Suppressor macrophage treated with lipopolysaccharide for 1 hour (primary cell): Measurements from ENCODE around the gene RHBDF1.
A peak's percentile ranks its signal among the peaks of the same experiment; 100 is the strongest.

ENCODE experiments used
- DNase-seq, 3 donors: peaks; one replicate each; pipeline ENCODE4 v3.0.0-alpha.2; 2020 to 2022

Gene RHBDF1, protein sequence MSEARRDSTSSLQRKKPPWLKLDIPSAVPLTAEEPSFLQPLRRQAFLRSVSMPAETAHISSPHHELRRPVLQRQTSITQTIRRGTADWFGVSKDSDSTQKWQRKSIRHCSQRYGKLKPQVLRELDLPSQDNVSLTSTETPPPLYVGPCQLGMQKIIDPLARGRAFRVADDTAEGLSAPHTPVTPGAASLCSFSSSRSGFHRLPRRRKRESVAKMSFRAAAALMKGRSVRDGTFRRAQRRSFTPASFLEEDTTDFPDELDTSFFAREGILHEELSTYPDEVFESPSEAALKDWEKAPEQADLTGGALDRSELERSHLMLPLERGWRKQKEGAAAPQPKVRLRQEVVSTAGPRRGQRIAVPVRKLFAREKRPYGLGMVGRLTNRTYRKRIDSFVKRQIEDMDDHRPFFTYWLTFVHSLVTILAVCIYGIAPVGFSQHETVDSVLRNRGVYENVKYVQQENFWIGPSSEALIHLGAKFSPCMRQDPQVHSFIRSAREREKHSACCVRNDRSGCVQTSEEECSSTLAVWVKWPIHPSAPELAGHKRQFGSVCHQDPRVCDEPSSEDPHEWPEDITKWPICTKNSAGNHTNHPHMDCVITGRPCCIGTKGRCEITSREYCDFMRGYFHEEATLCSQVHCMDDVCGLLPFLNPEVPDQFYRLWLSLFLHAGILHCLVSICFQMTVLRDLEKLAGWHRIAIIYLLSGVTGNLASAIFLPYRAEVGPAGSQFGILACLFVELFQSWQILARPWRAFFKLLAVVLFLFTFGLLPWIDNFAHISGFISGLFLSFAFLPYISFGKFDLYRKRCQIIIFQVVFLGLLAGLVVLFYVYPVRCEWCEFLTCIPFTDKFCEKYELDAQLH

DNA sequence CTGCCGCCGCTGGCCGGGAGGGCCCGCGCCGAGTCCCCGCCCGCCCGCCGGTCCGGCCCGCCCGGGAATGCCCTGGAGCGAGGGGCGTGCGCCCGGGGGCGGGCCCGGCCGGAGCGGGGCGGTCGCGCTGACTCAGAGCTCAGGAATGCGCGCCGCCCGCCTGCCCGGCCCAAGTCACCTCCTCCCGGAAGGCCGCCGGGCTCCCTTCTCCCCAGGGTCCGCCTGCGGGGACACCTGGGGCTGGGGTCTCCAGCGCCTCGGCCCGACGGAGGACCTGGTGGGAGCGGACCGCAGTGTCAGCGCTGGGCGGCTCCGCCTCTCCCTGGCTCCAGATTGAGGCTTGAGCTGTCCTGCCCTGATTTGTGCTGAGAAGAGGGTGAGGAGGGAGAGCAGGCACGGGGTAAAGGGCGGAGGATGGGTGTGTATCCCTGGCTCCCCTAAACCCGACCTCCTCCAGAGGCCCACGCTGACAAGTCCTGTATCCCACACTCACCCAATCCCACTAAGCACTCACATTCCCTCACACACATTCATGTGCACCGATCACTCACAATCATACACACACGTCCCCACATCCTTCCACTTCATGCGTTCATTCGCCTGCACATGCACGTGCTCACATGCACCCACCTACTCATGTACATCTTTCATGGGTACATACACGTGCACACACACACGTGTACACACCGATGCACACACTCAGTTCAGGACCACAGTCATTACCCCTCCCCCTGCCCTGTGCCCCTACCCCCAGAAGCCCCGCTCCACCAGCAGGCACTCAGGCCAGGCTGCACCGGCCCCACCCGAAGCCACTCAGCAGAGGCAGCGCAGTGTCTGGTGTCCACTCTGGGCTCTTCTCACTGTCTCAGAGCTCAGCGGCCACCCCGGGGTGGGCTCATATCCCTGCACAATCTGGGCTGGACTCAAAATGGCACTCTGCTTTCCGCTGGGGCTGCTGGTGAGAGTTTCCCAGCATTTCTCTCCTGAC lies at the start of gene RHBDF1:
Gene RHBDF1, minus strand, starts transcription at position 71 of the 988 bp plus-strand sequence. CDS start 7,616 bp downstream, outside the sequence.
- DNase-seq = peak; percentile 69 to 92 (median 85)

DNA sequence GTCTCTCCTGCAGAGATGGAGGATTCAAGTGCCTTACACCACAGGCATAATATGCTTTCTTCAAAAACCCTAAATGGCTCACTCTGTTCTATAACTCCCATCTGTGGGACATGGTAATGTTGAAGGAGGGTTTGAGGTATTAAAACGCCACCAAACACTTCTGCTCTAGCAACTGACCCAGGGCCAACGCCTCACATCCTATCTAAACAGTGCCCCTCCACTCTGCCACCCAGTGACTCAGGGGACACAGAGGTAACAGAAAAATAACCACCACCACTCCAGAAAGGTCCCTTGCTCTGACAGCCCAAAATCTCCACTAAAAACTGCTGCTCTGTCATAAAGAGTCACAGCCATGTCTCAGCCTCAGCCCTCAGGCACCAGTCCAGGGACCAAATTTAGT lies 48.3 kb upstream of the RHBDF1 start:
- no peak for DNase-seq

- DNase-seq = peak in 1 of 3 donors; percentile 10
These were observed 47.5 kb upstream of the RHBDF1 start for GRCh38 chr16:119835-120491.

DNA sequence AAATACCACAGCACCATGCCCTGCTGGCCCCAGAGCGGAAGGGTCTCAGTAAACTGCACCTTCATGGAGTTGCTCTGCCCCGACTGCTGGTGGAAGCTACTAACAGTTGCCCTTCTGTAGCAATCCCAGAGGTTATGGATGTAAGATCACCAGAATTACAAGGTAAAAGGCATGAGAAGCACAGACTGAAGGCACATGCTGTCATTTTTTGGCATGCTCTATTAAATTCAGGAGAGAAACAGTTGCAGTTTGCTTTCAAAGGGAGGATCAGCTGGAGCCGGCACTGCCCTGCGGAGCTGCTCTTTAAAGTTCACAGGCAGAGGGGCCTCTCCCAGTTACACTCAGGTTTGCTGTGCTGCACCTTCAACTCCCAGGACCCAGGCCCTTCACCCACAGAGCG lies 46.9 kb upstream of the RHBDF1 start:
- no peak for DNase-seq

DNA sequence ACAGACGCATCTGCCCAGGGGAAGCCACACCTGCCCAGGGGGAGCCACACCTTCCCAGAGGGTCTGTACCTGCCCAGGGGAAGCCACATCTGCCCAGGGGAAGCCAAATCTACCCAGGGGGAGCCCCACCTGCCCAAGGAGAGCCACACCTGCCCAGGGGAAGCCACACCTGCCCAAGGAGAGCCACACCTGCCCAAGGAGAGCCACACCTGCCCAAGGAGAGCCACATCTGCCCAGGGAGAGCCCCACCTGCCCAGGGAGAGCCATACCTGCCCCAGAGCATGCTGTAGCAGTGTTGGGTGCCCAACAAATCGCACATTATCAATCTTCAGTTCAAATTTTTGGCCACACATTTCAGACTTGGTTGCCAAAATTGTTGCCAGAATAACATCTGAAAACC lies 46.4 kb upstream of the RHBDF1 start:
- DNase-seq = no peak

GRCh38 chr16:117379-118365 lies 45.2 kb upstream of the RHBDF1 start:
- DNase-seq = peak; percentile 68 to 86 (median 74)

- no peak for DNase-seq
These were observed 43.6 kb upstream of the RHBDF1 start for GRCh38 chr16:116015-116414.

DNA sequence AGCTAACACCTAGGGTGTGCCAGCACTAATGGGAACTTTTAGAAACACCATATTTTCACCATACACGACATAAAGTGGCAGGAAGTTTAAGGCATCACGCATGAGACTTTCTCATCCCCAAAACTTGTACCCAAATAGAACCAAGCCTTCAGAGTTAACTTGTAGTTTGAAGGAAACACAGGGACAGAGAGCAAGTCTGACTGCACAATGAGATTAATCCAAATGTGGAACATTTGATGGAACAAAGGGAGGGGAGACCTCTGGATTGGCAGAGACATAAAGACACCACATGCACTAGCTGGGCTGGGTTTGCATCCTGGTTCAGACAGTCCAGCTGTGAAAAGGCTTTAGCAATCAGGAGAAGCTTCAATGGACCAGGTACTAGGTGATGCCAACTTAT lies 41.9 kb upstream of the RHBDF1 start:
- no peak for DNase-seq

DNA sequence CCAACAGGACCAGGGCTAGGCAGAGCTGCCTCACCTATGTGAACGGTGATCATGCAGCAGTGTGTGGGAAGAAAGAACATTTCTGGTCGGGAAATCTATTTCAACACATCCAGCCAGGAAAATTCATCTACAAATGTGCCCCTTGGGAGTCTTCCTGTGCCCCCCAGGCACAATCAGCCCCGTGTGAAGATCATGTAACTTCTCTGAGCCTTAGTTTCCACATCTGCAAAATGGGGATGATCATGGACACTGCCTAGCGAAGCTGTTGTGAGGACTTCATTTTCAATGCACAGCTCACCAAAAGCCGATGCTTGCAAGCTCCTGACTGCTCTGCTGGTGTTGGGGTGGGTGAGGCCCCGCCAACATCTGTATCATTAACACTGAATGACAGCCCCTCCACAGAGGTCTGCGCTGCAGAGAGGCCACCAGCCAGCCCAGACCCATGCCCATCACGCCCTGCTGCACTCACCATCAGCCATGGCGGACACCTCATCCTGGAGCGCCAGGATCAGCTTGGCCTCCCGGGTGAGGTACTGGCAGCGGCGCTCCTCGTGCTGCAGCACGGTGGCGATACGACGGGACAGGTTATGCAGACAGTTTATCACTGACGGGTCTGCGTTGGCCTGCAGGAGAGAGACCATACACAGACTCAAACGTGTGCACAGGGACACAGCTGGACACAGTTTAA lies 39.9 kb upstream of the RHBDF1 start:
- DNase-seq = no peak

DNA sequence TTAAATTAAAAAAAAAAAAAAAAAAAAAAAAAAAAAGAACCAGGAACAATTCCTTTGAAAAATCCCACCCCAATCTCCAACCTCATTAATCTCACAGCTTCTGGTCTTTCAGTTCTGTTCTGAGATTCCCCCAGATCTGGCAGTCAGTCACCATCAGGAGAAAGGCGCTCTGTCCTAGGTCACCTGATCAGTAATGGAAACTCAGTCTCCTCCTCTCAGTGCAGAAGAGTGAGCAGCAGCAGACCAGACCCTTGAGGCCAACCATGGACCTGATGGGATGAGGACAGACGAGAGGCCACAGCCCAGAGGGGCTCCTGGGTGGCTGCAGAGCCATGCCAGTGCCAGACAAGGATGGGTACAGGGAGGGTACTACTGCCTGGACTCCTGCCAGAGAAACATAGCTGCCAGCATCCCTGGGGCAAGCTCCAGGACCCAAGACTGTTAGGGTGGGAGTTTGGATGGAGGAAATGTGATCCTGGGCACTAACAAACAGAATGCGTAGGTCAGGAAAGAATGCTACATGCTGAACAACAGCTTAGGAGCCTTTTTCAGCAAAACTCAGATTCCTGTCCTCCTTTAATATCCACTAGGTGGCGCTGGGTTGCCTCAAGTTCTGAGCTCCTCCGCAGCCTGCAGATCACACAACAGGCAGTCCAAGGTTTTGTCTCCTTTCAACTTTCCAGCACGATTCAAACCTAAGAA lies 34.3 kb upstream of the RHBDF1 start:
- peak; percentile 81 to 86 (median 84) for DNase-seq

GRCh38 chr16:105521-105920 lies 33.1 kb upstream of the RHBDF1 start:
- DNase-seq = no peak

- no peak for DNase-seq
These were observed 32.5 kb upstream of the RHBDF1 start for GRCh38 chr16:104928-105327.

DNA sequence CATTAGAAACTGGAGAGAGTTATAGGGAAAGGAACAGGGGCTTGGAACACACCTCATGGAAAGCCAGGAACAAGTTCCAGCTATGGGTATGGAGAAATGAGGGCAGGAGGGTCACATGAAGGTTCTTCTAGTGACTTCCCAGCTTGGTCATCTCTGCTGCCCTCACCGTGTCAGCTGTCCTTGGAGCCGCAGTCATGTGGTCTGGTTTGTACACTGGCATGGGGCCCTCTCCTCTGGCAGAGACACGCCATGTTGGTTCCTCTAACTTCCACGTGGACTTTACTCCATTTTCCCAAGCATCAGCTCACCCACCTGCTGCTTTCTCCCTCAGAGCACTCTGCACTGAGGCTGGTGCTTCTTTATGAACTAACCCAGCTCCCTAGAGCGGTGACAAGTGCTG lies 31.9 kb upstream of the RHBDF1 start:
- peak in 1 of 3 donors; percentile 16 for DNase-seq

DNA sequence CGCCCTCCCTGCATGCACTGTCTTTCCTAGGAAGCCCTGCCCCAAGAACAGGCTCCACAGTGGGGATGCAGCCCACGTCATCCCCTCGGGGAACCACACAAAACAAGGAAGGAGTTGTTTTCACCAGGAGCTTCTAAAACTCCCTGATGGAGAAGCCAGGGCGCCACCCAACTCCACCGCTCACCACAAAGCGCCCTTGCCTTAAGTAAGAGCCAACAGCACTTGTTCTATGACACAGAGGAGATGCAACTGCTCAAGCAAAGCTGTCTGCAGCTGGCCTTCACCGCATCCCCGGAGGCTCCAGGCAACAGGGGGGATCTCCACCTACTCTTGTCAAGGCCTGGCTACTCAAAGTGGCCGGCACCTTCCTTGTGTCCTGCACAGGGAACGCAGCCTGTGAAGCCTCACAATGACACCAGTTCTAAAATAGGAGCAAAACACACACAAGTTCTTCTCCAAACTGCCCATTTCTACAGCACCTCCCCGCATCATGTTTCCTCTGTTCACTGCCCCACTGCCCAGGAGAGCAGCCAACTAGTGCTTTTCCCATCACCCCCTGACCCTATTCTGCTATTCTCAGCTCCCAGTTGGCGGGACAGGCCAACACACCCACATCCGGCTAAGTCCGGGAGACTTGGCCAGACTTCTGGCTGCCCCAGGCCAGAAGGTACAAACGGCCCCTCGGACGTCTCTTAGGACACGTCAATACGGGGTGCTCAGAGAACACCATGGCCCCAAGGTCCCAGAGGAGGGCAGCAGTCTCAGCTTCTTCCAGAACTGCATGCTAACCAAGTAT lies 29.8 kb upstream of the RHBDF1 start:
- no peak for DNase-seq

DNA sequence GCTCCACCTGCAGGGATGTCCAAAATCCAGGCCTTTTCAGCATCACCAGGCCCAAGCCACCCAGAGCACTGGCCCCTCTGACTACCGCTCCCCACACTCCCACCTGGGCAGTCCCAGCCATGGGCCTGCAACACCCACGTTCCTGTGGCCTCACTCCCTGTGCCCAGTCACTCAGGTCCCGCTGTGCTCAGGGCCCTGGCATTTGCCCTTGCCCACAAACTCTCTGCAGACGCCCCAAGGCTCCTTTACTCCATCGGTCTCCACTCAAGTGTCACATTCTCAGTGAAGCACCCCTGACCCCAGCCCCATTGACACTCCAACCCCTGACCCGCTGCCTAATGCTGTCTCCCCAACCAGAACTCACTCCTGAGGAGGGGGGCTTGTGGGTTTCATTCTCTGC lies 29.2 kb upstream of the RHBDF1 start:
- DNase-seq = no peak

GRCh38 chr16:100989-101388 lies 28.6 kb upstream of the RHBDF1 start:
- DNase-seq = no peak

GRCh38 chr16:97822-98221 lies 25.4 kb upstream of the RHBDF1 start:
- DNase-seq = no peak

DNA sequence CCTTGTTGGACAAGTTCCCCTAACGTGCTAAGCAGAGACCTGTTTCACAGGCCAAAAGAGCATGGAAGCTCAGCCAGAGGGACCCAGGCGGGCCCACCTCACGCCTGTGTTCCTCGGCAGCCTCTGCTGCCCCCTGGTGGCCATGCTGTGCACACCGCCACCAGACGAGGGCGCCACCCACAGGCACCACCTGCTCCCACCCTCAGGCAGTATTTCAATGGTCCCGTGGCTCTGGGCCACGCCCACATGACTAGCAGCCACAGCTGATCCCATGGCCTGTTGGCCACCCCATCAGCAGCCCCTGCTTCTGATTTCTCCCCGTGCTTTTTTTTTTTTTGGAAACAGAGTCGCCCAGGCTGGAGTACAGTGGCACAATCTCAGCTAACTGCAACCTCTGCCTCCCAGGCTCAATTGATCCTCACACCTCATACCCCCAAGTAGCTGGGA lies 24.5 kb upstream of the RHBDF1 start:
- DNase-seq = peak; percentile 93 to 95 (median 94)

DNA sequence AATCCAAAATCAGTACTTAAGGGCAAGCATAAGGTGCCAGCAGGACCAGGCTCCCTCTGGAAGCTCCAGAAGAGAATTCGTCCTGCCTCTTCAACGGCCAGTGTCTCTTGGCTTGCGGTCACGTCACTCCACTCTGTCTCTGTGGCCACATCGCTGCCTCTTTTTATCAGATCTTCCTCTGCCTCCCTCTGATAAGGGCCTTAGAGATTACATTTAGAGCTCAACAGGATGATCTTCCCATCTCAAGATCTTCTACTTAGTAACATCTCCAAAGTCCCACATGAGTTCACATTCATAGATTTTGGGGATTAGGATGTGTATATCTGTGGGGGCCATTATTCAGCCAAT lies 22.5 kb upstream of the RHBDF1 start:
- DNase-seq = no peak
